Tibial nerve (tissue), 4 donors: ENCODE data around the gene TFR2. TPM values are rescaled to one million over a fixed set of nuclear protein-coding genes. Genes with fewer than 3 reads are reported as not detected.

Experiments
- DNase-seq, 2 donors: peaks; one replicate each; pipeline ENCODE4 v3.0.0-alpha.2; 2019; ENCODE audit warnings: low spot score in 2 of 2
- H3K27ac ChIP-seq, 4 donors: fragments of 200-600 bp; sonication (generic) in 3 of 4; one replicate each; pipeline ENCODE4 v1.5.1; 2017 to 2019; ENCODE audit warnings: mild to moderate bottlenecking in 1 of 4
- H3K27me3 ChIP-seq, 2 donors: fragments of 200-600 bp; sonication (generic) in 1 of 2; one replicate each; pipeline versions ENCODE4 v1.5.1 to v1.6.0; 2017 to 2019
- H3K36me3 ChIP-seq, 3 donors: fragments of 200-600 bp; sonication (generic); one replicate each; pipeline ENCODE4 v1.5.1; 2018 to 2019
- H3K4me1 ChIP-seq, 4 donors: fragments of 200-600 bp; sonication (generic) in 3 of 4; one replicate each; pipeline ENCODE4 v1.5.1; 2017 to 2019
- H3K4me3 ChIP-seq, 4 donors: fragments of 200-600 bp; sonication (generic) in 3 of 4; one replicate each; pipeline ENCODE4 v1.5.1; 2017 to 2019; ENCODE audit warnings: mild to moderate bottlenecking in 1 of 4, moderate library complexity in 1 of 4
- H3K9me3 ChIP-seq, 4 donors: fragments of 200-600 bp; sonication (generic) in 3 of 4; one replicate each; pipeline ENCODE4 v1.5.1; 2017 to 2019
- CTCF ChIP-seq, 5 experiments: fragments of 200-600 bp in 3 of 5; fragments of 450-650 bp in 2 of 5; sonication (generic) in 3 of 5; IDR thresholded peaks; one replicate each; pipeline ENCODE4 v1.5.1; 2016 to 2019; ENCODE audit warnings: antibody characterized with exemption in 5 of 5, mild to moderate bottlenecking in 3 of 5, moderate library complexity in 2 of 5
- EP300 ChIP-seq, 2 donors: sonication (generic); formaldehyde crosslinking; IDR thresholded peaks; one replicate each; pipeline ENCODE4 v1.6.1; 2017; ENCODE audit warnings: antibody characterized with exemption in 2 of 2, mild to moderate bottlenecking in 1 of 2
- POLR2A ChIP-seq, 2 donors: fragments of 450-650 bp; IDR thresholded peaks; one replicate each; pipeline ENCODE4 v1.6.1; 2017; ENCODE audit warnings: antibody characterized with exemption in 2 of 2, mild to moderate bottlenecking in 2 of 2, moderate library complexity in 2 of 2
- WGBS, 2 donors: methylation state at CpG; one replicate each; pipeline ENCODE4 v1.1.5; 2018; 5-methylcytosine and 5-hydroxymethylcytosine counted together
- total RNA-seq, 4 donors: library from RNA; depleted of rRNA; stranded (reverse); fragments of >200 nt; gene quantifications; one replicate each; pipeline ENCODE4 v1.1.0, GENCODE V29; 2016

The TFR2 gene
- total RNA-seq, 4 donors from 2014 or later, result 2.1 TPM; not detected in 3

- TF ChIP-seq POLR2A (IDR thresholded peaks at IDR 0.05) (no peak), CTCF (IDR thresholded peaks at IDR 0.05) (no peak), EP300 (IDR thresholded peaks at IDR 0.05) (no peak)
- H3K27me3 ChIP-seq, result no peaks in the 10 kb centered on the region
- WGBS, 2 donors, result 94% methylated on average over 7 of the region's 7 CpGs
- H3K27ac ChIP-seq, result no peak overlapping the region
- H3K36me3 ChIP-seq, result no peaks in the 10 kb centered on the region
- peaks cover 0 to 13% (median 0%) of the 10 kb centered on the region in 4 donors for H3K4me1 ChIP-seq
- H3K4me3 ChIP-seq, result no peak overlapping the region
- no peak for DNase-seq
- no peaks in the 10 kb centered on the region for H3K9me3 ChIP-seq
Observed at GRCh38 chr7:100595188-100595587, 46.2 kb downstream of the TFR2 start.

- no peaks in the 10 kb centered on the region for H3K9me3 ChIP-seq
- TF ChIP-seq EP300 (IDR thresholded peaks at IDR 0.05) (no peak), CTCF (IDR thresholded peaks at IDR 0.05) (no peak), POLR2A (IDR thresholded peaks at IDR 0.05) (no peak)
- no peak overlapping the region for H3K27ac ChIP-seq
- WGBS, 2 donors, result 94 to 95% methylated on average over 17 of the region's 17 CpGs
- no peak for DNase-seq
- H3K27me3 ChIP-seq, result no peaks in the 10 kb centered on the region
- no peak overlapping the region for H3K4me3 ChIP-seq
- no peaks in the 10 kb centered on the region for H3K36me3 ChIP-seq
- H3K4me1 ChIP-seq, result peaks cover 0 to 26% (median 0%) of the 10 kb centered on the region in 4 donors
Observed at GRCh38 chr7:100591596-100591995, 49.8 kb downstream of the TFR2 start.

- peak overlapping the region in 1 of 4 donors; percentile 10 for H3K4me3 ChIP-seq
- 43 to 45% methylated on average over 20 of the region's 20 CpGs for WGBS, 2 donors
Observed at GRCh38 chr7:100590077-100590737, 51.1 kb downstream of the TFR2 start.

GRCh38 chr7:100589341-100589947, 51.9 kb downstream of the TFR2 start:
- no peaks in the 10 kb centered on the region for H3K9me3 ChIP-seq
- peak overlapping the region in 1 of 4 donors; percentile 65 for H3K27ac ChIP-seq
- no peaks in the 10 kb centered on the region for H3K27me3 ChIP-seq
- TF ChIP-seq POLR2A (IDR thresholded peaks at IDR 0.05) (no peak), EP300 (IDR thresholded peaks at IDR 0.05) (no peak), CTCF (IDR thresholded peaks at IDR 0.05) (no peak)
- no peak overlapping the region for H3K4me3 ChIP-seq
- H3K36me3 ChIP-seq, result no peaks in the 10 kb centered on the region
- peaks cover 0 to 35% (median 7%) of the 10 kb centered on the region in 4 donors for H3K4me1 ChIP-seq
- DNase-seq, result no peak
- 35 to 40% methylated on average over 7 of the region's 7 CpGs for WGBS, 2 donors

More at GRCh38 chr7:100590077-100590737, 51.1 kb downstream of the TFR2 start:
- Histone ChIP-seq H3K36me3 (no peaks in the 10 kb centered on the region), H3K9me3 (no peaks in the 10 kb centered on the region), H3K4me1 (peaks cover 0 to 28% (median under 1%) of the 10 kb centered on the region in 4 donors), H3K27ac (peak overlapping the region in 3 of 4 donors; percentile 27 to 65 (median 34)), H3K27me3 (no peaks in the 10 kb centered on the region)
- TF ChIP-seq CTCF (IDR thresholded peaks at IDR 0.05), result no peak
- no peak for TF ChIP-seq POLR2A (IDR thresholded peaks at IDR 0.05)
- TF ChIP-seq EP300 (IDR thresholded peaks at IDR 0.05), result no peak
- no peak for DNase-seq

DNA sequence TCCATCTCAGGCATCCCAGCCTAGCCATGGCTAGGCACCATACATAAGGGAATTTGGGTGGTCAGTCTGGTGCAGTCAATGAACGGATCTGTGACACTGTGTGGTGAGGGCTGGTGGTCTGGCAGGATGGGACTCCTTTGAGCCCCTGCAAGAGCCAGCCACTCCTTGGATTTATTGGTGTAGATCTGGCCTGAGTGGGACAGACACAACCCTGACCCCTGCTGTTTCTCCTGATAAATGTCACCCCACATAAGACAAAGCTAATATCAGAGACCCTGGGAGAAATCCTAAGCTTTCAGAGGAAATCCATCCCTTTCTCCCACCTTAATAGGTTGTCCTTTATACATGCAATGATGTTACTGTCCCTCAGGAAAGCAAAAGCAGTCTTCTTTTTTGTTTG, 52.9 kb downstream of the TFR2 start:
- Histone ChIP-seq H3K27me3 (no peaks in the 10 kb centered on the region), H3K36me3 (no peaks in the 10 kb centered on the region), H3K4me1 (peaks cover 0 to 46% (median 14%) of the 10 kb centered on the region in 4 donors), H3K4me3 (no peak overlapping the region), H3K9me3 (no peaks in the 10 kb centered on the region), H3K27ac (no peak overlapping the region)
- DNase-seq, result no peak
- TF ChIP-seq CTCF (IDR thresholded peaks at IDR 0.05) (peak in 3 of 5 experiments; percentile 16 to 28 (median 23)), EP300 (IDR thresholded peaks at IDR 0.05) (no peak)
- 62 to 71% methylated on average over 1 of the region's 1 CpG for WGBS, 2 donors
